GM19193 (cell line): ENCODE data around the gene FNDC3B.

Experiments used
- POLR2A ChIP-seq: IDR thresholded peaks from 4 replicates; pipeline ENCODE4 v1.6.1; 2011; ENCODE audit not compliant: insufficient read depth, insufficient read length; ENCODE audit errors: extremely low read depth

FNDC3B gene

GRCh38 chr3:172076212-172076611, 36.8 kb downstream of the FNDC3B start:
- TF ChIP-seq POLR2A: no peak

DNA sequence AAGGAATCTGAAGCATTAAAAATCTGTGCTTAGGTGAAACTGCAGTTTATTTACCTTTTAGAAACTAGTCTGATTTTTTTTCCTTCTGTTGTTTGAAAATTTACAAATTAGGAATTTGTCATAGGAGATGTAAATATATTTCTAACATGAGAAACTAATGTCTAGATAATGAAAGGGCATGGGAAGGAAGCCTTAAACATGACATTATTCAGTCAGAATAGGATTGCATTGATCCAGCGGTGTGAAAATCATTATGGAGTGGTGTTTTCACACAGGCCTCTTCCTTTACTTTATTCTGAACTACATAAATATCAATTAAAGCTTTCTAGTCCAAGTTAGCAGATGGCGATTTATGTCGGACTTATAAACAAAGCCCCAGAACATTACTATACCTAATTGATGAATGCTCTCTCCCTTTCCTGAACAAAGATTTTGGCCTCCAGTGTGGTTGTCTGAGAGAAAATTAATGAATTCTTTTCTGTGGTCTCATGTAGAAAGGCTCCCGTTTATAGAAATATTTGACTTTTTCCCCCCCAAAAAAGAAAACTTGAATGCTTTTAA, 37.9 kb downstream of the FNDC3B start:
- TF ChIP-seq POLR2A: no peak

DNA sequence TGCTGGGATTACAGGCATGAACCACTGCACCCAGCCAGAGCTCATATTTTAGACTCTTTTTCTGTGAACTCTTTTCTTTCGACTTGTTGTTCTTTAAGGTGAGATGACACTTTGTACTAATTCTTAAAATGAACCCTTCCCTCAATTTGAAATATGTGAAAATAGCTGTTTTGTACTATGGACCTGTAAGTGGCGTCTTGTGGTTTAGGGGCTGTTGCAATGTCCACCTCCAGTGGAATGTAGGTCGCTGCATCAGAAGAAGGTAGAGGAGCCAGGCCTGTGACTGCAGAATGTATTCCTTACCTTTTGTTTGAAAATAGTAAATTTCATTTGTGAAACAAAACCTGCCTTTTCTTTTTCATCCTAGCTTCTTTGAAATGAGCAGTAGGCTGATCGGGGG, 38.9 kb downstream of the FNDC3B start:
- TF ChIP-seq POLR2A: no peak

DNA sequence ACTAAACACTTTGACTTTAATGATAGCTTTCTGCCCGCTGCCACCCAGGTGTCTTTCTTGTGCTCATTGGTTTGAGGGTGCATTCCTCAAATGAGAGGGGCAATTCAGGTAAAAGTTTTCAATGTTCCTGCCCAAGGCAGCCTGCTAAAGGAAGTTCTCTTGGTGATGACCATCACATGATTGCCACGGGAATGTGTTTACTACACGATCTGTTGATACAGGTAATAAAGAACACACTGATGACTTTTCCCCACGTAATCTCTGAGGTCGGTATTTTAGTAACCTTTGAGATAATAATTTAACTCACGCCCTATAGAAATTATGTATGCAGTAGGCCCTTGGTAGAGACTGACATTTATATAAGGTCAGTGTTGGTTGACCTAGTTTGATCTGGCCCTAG, 39.3 kb downstream of the FNDC3B start:
- TF ChIP-seq POLR2A: no peak

GRCh38 chr3:172079326-172079976, 40.1 kb downstream of the FNDC3B start:
- TF ChIP-seq POLR2A: no peak

GRCh38 chr3:172080503-172080902, 41.1 kb downstream of the FNDC3B start:
- no peak for TF ChIP-seq POLR2A

DNA sequence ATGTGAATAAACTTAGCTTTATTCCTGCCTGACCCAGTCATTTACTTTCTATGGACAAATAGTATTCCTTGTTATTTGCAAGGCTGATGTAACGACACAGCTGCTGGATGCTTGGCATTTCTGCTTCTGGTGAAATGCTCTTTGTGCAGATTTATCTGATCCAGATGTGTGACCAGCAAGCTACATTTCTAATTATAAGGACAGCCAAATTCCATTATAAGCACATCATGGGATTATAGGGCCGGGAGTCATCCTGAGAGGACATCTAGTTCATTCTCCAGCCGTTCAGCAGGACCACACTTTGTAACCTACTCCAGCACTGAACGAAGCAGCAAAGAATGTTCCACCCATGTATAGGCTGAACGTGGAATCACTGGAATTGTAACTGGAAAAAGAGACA, 42.9 kb downstream of the FNDC3B start:
- TF ChIP-seq POLR2A: no peak

GRCh38 chr3:172082820-172083513, 43.6 kb downstream of the FNDC3B start:
- TF ChIP-seq POLR2A: no peak

DNA sequence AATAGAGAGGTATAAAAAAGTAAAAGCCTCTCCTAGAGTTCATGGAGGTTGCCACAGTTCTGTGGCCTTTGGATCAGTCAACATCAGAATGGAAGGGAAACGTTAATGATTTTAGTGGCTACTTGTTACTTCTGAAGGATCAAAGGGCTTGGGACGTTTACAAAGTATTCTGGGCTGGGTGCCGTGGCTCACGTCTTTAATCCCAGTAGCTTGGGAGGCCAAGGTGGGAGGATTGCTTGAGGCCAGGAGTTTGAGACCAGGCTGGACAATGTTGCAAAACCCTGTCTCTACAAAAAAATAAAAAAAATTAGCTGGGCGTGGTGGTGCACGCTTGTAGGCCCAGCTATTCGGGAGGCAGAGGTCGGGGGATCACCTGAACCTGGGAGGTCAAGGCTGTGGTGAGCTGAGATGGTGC, 44.6 kb downstream of the FNDC3B start:
- TF ChIP-seq POLR2A: no peak

GRCh38 chr3:172084871-172085556, 45.6 kb downstream of the FNDC3B start:
- no peak for TF ChIP-seq POLR2A

- no peak for TF ChIP-seq POLR2A
These were observed 46.1 kb downstream of the FNDC3B start for GRCh38 chr3:172085557-172085895.

- TF ChIP-seq POLR2A: no peak
These were observed 46.7 kb downstream of the FNDC3B start for GRCh38 chr3:172086071-172086470.

DNA sequence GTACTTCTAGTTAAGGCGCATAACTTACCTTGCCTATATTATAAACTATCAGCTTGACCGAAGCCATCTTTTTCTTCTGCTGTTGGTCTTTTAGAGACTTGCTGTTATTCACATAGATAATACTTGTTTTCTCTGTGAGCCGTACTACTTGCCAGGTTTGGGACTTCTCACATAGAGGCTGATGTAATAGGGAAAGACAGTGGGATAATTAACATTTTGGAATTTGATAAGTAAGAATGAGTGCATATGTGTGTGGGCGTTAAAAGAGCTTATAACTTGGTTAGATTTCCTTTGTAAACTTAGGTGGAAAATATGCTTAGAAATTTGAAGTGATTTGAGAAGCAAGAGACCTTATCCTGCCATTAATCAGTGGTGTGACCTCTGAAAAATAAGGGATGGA, 47.8 kb downstream of the FNDC3B start:
- no peak for TF ChIP-seq POLR2A

GRCh38 chr3:172087602-172088580, 48.5 kb downstream of the FNDC3B start:
- TF ChIP-seq POLR2A: no peak

DNA sequence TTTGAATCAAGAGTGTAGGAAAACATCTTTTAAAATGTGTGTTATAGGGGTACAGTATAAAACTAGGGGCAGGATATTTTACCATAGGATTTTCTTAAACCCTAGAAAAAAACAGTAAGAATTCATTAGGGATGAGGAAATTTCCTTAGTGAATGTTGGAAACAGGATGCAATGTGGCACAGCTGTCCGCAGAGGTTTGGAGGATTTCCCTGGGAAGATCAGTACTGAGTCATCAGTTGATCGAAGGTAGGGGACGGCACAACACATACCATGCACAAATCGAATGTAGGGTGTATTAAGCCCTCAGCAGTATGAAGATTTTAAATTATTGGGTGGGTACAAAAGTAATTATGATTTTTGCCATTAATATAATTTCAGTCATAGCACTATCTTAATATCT, 49.9 kb downstream of the FNDC3B start:
- no peak for TF ChIP-seq POLR2A
